ENCODE data around the gene TBC1D30. TPM values are rescaled to one million over a fixed set of nuclear protein-coding genes. Genes with fewer than 3 reads are reported as not detected.
"Not testable (repeated sequence)": the region's sequence is repeated elsewhere in the genome, so short reads cannot be mapped to it uniquely, and the experiment has no call there.

TBC1D30 gene, protein sequence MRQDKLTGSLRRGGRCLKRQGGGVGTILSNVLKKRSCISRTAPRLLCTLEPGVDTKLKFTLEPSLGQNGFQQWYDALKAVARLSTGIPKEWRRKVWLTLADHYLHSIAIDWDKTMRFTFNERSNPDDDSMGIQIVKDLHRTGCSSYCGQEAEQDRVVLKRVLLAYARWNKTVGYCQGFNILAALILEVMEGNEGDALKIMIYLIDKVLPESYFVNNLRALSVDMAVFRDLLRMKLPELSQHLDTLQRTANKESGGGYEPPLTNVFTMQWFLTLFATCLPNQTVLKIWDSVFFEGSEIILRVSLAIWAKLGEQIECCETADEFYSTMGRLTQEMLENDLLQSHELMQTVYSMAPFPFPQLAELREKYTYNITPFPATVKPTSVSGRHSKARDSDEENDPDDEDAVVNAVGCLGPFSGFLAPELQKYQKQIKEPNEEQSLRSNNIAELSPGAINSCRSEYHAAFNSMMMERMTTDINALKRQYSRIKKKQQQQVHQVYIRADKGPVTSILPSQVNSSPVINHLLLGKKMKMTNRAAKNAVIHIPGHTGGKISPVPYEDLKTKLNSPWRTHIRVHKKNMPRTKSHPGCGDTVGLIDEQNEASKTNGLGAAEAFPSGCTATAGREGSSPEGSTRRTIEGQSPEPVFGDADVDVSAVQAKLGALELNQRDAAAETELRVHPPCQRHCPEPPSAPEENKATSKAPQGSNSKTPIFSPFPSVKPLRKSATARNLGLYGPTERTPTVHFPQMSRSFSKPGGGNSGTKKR
- 0.45 TPM for polyA plus RNA-seq (2013, experiment 1 of 2; ENCODE audit: insufficient read length)
- polyA plus RNA-seq (2013, experiment 2 of 2; ENCODE audit: insufficient read length): 0.64 TPM

DNA sequence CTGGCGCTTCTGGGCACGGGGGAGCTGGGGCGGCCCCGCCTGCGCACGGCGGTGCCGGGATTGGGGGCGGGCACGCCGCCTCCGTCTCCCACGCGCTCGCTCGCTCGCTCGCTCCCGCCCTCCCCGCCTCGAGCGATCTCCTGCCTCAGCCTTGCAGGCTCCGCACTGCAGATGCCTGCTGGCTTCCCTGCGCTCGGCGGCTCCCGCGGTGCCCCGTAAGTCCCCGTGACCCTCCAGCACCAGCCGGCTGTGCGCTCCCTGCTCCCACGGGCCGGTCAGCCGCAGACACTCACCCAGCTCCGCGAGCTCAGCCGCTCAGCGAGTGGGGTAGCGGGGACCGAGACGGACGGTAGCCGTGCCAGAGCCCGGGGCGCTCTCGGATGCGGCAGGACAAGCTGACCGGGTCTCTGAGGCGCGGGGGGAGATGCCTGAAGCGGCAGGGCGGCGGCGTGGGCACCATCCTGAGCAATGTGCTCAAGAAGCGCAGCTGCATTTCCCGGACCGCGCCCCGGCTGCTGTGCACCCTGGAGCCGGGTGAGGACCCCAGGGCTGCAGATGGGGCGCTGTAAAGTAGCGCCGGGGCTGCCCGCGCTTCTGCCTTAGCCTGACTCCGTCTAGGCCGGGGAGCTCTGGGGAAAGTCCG lies at the start of gene TBC1D30:
Gene TBC1D30, plus strand, starts transcription at position 148 of the 643 bp plus-strand sequence. Its CDS starts 233 bp downstream, at position 381.
- DNase-seq: peak; percentile 8

DNA sequence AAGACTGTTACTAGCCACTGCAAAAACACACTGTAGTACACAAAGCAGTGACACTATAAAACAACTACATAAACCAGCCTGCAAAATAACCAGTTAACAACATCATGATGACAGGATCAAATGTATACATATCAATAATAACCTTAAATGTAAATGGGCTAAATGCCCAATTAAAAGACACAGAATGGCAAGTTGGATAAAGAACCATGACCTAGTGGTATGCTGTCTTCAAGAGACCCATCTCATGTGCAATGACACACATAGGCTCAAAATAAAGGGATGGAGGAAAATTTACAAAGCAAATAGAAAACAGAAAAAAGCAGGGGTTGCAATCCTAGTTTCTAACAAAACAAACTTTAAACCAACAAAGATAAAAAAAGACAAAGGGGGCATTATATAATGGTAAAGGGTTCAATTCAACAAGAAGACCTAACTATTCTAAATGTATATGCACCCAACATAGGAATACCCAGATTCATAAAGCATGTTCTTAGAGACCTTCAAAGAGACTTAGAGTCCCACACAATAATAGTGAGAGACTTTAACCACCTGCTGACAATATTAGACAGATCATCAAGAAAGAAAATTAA lies 49.2 kb upstream of the TBC1D30 start:
- not testable (repeated sequence) for DNase-seq

DNA sequence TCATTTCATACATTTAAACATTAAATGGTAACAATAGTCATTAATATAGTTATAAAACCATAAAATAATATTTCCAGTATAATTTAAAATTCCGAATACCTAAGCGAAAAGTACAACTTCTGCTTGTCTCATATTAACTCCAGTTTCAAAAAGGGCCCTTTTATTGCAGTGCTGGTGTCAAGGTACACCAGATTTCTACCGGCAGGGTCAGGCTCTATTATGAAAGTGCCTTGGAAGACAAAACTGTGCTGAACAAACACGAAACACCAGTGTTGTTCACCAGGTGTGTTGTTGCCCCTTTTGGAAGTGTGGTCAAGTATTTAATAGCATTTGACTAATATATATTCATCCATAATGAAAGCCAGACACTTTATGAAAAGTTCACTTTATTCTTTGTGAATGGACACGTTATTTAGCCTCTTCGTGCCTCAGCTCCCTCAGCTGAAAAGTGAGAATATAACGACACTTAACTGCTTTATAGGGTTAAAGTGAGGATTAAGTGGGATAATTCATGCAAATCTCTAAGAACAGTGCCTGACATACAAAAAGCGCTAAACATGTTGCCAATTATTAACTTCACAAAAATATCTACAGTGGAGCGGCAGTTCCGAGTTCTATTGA lies 45.0 kb upstream of the TBC1D30 start:
- no peak for DNase-seq

DNA sequence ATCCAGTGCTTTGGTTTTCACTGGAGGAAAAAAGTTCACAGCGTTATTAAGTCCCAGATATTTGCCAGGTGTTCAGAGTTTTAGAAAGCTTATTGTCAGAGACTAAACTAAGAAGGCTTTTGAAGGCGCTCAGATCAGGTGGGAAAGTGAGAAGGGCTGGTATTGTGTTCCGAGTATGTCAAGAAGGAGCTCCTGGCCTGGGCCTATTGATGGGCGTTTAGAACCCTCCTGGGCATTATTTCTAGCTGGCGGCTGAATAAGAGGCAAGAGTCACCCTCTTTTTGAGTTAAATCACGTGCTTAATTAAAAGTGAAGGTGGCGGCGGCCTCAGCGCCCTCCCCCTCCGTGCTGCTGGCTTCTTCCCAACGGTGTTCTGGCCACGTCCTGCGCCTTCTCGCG lies 44.3 kb upstream of the TBC1D30 start:
- DNase-seq: no peak

DNA sequence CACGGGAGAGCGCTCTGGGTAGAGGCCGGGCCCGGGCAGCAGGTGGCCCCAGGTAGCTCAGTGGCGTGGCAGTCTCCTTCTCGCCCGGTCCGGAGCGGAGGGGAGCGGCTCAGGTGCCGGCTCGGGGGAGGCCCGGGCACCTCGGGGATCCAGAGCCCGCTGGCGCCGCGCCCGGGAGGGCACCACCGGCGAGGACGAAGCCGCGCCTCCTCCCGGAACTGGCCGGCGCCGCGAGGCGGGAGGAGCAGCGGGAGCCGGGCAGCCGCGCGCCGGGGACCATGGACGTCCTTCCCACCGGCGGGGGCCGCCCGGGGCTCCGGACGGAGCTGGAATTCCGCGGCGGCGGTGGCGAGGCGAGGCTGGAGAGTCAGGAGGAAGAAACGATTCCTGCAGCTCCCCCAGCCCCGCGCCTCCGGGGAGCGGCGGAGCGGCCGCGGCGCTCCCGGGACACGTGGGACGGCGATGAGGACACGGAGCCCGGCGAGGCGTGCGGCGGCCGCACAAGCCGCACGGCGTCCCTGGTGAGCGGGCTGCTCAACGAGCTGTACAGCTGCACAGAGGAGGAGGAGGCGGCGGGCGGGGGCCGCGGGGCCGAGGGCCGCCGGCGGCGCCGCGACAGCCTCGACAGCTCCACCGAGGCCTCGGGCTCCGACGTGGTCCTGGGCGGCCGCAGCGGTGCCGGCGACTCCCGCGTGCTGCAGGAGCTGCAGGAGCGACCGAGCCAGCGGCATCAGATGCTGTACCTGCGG lies 43.7 kb upstream of the TBC1D30 start:
- peak; percentile 15 for DNase-seq

DNA sequence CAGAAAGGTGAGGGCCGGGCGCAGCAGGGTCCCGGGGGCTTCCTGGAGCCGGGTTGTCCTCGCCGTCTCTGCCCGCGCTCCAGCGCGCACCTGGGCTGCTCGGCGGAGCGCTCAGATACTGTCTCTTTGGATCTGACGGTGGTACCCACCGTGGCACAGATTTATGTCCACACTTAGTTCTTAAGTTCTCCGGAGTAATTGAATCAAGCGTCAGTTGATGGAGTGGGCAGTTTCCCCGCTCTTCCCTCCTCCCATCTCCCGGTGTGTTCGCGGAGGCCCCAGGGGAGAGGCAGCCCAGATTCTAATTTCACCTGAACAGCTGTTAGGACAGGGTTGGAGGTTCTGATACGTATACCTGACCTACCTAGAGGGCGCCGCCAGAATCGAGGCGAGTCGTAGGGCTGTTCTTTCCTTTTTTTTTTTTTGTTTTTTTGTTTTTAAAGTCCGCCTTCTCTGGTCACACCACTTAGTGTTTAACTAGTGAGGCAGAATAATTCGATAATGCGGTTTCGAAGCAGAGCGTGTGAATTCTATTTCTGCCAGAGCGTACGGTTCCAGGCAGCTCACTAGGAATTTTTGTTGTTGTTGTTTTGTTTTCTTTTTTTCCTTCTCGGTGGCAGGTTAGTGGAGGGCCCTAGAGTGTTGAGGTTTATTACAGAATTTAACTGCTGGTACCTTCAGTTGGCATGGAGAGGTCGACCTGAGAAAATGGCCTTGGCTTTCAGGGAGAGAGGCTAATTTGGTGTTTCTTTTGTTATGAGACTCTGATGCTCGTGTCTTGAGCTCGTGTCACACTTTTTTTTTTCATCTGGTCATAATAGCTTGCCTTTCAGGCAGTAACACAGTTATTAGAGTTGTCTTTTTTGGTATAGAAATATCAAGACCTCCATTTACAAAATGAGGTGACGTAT lies 42.9 kb upstream of the TBC1D30 start:
- no peak for DNase-seq

DNA sequence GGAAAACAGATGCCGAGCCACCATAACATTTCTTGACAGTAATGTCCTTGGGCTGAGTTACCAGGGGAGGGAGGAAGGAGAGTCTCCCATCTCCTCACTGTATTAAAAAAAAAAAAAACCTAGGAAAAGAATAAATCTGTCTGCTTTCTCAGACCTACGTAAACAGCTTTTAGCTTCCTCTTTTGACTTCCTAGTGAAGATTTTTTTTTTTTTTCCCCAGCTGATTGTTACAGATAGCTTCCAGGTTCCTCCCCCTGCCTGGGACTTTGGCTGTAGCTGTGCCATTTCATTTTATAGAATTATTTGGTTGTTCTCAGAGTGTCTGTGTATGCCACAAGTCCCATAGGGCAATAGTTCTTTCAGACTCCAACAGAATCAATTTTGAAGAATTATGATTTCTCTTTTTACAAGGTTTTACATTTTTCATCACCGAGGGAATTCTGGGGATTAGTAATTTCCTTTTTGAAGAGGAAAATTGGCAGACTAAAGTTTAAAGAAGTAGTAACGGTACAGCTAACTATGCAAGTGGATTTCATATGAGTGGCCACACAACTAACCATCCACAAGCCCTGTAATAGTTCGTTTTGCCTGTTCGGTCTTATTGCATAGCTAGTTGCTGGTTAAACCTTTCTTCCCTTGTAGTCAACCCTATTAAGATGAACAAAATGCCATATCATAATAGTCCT lies 42.1 kb upstream of the TBC1D30 start:
- no peak for DNase-seq

DNA sequence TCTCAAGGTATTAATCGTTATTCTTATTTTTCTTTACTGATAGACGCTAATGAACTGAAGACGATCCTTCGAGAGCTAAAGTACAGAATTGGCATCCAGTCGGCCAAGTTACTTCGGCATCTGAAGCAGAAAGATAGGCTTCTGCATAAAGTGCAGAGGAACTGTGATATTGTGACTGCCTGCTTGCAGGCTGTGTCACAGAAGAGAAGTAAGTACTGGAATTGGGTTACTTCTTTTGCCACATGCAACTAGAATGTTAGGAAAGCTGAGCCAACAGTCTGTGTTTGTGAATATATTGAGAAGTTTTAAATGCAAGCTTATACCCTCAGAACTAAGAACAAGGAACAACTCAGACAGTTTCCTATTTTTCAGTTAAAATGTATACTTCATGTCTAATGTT lies 38.6 kb upstream of the TBC1D30 start:
- DNase-seq: no peak

DNA sequence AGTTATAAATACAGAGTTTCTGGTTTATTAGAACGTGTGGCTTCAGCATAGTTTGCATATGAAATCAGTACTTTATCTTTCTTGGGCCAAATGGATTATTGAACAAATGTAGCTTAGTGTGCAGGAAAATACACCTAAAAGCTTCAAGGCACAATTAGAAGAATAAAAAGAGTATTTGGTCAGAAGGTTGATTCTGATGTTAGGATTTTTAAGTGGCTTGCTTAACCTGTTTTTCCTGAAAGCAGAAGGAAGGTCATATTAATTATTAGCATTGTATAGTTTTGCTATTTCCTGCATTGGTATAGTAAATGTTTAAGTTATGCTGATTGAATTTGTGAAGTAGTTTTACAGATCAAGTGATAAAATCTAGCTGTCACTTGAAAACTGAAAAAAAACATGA lies 34.3 kb upstream of the TBC1D30 start:
- DNase-seq: no peak

DNA sequence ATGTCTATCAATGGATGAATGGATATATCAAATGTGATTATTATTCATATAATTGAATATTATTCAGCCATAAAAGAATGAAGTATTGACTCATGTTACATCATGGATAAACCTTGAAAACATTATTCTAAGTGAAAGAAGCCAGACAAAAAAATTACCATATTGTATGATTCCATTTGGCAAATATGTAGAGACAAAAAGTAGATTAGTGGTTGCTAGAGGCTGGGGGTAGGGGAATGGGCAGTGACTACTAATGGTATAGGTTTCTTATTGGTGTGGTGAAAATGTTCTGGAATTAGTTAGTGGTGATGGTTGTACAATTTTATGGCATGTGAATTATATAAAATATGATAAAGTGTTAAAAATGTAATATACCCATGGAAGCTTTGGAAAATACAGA lies 33.4 kb upstream of the TBC1D30 start:
- DNase-seq: peak; percentile 69

DNA sequence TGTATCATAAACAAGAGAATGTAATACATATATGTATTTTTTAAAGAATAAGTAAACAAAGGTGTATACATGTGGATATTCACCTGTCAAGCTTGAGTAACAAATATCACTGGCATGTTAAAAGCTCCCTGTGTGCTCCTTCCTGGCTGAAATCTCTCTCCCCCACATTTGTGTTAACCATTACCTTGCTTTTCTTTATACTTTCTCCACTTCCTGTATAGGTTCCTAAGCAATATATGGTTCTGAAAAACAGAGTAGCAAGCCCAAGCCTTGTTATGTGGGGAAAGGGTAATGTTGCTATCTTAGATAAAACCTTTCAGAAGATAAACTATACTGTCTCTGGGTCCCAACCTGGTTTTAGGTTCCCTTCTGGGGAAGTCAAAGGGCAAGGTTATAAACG lies 32.3 kb upstream of the TBC1D30 start:
- DNase-seq: no peak

DNA sequence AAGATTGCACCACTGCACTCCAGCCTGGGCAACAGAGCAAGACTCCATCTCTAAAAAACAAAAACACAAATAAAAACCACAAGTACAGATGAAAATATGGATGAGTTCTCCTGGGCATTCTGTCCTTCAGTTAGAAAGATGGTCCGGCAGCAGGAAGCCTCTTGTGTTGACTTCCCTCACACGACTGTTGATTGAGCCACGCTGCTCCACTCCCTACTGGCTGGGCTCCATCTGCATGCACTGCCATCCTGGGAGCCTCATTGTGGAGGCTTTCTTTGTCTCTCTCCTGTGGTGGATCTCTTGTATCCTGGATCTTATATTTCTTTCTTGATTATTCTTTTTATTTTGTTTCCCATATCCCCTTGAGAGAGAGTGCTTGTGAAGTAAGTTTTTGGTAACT lies 30.8 kb upstream of the TBC1D30 start:
- DNase-seq: no peak

DNA sequence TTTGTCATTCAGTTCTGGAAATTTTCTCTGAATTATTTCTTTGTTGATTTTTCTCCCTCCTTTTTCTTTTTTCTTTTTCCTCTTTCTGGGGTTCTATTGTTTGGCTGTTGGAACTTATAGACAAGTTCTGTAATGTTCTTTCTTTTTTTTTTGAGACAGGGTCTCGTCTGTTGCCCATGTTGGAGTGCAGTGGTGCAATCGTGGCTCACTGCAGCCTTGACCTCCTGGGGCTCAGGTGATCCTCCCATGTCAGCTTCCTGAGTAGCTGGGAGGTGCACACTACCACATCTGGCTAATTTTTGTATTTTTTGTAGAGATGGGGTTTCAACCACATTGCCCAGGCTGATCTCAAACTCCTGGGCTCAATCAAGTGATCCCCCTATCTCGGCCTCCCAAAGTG lies 30.1 kb upstream of the TBC1D30 start:
- no peak for DNase-seq

DNA sequence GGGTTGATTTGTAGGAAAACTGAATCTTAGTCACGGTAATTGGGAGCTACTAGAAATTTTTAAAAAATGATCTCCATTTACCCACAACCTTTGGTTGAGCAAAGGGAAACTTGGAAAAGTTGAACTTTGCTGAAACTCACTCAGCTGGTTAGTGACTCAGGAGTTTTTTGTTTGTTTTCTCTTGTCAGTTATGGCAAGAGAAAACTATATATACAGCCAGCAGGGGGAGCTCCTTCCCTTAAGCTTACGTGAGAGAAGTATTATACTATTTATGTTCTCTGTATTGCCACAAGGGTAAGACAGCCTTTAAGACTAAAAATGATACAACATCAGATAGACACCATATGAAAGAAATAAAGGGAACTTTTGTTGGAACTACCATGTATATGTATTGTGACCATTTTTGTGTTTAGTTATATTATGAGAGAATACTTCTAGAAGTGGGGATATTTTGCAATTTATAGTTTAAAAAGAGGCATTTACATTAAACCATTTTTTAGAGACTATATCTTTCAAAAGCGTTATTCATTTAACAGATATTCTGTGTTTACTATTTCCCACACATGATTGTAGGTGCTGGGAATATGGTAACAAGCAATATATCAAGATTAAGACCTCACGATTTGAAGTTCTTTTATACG lies 28.1 kb upstream of the TBC1D30 start:
- peak; percentile 88 for DNase-seq

DNA sequence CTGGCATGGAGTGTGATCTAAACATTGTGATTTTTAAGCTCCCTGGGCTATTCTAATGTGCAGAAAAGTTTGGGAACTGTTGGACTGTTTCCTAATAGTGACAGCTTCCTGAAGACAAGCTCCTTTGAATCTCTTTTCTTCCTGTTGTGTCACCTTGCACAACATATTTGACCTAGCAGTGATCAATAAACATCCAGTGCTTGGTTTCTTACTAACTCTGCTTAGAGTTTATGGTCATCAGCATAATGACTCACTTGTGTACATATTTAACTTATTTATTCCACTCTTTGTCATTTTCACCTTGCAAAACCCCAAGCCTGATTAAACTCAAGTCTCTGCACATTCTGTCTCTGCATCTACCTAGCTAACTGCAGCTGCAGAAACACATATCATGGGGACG lies 27.3 kb upstream of the TBC1D30 start:
- DNase-seq: no peak

DNA sequence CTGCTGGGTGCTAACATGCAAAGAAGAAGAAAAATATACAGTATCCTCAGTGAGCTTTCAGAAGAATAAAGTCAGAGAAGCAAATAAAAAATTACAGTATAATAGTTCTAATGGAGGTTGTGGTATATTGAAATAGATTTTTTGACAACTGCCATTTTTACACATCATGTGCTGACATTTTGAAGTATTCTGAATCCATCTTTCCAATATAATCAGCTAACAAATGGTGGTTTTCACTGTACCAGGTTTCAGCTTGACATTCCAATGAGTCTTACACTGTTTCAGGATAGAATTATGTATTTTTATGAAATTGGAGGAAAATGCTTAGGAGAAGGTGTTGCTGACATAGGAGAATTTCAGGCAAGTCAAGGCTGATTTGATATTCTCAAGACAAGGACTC lies 26.3 kb upstream of the TBC1D30 start:
- DNase-seq: no peak

DNA sequence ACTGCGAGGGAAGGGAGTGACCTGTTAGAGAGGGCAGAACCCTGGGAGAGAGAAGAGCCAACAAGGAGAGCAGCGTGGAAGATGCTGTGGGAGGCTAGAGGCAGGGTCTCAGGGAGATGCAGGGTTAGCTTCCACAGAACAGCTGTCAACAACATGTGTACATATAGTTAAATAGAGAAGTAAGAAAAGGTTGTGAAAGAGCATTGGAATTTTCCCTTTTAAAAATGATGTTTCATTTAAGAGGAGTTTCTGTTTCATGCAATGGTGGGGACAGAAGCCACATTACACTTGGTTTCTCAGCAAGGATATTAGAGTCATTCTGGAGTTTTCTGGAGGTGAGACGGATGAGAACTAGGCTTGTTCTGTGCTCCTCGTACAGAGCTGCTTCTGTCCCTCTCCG lies 23.8 kb upstream of the TBC1D30 start:
- no peak for DNase-seq

DNA sequence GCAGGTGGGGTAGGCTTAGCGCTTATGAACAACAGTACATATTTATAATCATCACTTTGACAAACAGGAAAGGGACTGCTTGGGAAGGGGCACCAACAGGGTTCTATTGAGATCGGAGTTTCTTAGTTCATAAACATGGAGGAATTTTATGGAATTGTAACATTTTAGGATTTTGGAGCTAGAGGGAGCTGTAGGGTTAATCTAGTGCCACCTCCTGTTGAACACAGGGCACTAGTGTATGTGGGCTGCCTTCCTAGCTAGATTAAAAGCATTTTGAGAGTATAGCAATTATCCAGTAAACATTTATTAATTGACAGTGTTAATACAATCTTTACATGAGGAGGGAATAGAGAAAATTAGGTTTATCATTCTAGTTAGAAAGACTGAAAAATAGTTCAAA lies 23.1 kb upstream of the TBC1D30 start:
- DNase-seq: peak; percentile 11

DNA sequence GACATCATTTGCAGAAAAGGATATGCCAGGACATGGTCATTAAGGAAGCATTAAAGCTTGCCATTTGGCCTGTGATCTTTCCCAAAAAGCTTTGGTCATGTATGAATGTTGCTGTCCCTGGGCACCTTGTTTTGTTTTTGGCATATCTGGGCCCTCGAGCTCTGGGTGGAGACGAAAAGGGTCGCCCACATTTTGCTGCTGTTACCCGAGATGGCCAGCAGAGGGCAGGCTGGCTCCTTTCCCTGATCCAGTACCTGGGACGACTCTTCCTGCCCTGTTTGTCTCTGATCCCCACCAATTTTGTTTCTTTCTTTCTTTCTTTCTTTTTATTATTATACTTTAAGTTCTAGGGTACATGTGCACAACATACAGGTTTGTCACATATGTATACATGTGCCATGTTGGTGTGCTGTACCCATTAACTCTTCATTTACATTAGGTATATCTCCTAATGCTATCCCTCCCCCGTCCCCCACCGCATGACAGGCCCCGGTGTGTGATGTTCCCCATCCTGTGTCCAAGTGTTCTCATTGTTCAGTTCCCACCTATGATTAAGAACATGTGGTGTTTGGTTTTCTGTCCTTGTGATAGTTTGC lies 22.2 kb upstream of the TBC1D30 start:
- DNase-seq: peak; percentile 32

All from fibroblast of skin of scalp (primary cell).